ENCODE results near the gene FAM83E.
"Not testable (repeated sequence)": the region's sequence is repeated elsewhere in the genome, so short reads cannot be mapped to it uniquely, and the experiment has no call there.

FAM83E gene

DNA sequence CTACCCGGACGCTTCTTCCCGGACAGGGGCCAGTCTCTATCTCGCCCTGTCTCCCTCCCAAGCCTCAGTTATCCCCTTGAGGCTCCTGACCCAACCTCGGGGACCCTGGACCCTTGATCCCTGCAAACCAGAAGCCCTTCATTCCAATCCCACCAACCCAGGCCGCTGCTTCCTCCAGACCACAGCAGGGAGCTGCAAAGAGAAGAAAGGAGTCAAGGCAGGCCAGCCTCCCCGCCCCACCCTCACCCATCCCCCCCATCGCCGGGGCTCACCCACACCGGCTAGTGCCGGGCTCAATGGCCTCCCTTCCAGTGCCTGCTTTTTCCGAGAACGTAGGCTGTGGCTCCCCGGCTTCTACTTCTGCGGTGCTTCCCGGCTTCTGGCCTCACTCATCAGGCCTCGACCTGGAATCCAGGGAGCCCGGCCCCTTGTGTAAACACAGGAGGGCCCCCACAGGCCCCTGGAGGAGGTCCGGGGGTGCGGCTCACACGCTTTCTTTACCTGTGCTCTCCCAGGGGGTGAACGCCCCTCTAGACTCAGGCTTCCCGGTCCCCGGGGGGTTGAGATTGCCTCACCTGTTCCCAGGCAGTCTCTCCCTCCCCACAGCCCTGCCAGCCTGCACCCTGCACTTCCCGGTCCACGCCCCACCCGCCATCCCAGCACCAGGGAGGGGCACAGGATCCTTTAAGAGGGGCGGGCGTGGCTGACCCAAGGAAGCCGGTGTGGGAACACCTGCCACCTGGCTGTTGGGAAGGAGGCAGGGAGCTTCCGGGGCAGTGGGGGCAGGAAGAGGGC lies at the start of gene FAM83E:
TSS of gene FAM83E (minus strand) at position 641 of the 795 bp plus-strand sequence. CDS start 1,704 bp downstream, outside the sequence.
- no peak for DNase-seq

DNA sequence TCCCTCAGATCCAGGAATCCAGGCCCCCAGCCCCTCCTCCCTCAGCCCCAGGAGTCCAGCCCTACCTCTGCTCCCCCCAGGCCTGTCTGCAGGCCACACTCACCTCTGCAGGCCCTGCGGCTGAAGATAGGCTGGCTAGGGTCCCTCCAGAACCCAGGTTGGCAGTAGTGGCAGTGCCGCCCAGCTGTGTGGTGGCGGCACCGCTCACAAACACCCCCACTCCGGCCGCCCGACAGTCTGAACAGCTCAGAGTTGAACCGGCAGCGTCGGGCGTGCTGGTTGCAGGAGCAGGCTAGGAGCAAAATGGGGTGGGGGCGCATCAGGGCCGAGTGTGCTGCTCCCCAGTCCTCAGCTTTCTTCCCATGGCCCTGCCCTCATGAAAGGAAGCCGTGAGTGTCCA lies 49.6 kb upstream of the FAM83E start:
- DNase-seq: no peak

DNA sequence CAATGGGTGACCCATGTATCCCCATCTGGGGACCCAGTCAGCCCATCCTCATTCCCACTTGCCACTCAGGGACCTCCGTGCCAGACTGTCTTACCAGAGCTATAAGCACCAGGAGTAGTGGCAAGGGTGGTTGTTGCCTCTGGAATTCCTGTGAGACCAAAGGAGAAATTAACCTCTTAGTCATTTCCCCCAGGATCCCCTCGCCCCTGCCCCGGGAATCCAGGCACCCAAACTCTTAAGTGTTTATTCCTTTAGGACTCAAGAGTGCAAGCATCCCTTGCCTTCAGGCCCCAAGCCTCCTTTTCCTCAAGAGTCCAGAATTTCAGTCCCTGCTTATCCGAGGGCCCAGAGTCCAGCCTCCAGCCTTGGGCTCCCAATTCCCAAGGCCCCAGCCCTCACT lies 48.8 kb upstream of the FAM83E start:
- DNase-seq: no peak

DNA sequence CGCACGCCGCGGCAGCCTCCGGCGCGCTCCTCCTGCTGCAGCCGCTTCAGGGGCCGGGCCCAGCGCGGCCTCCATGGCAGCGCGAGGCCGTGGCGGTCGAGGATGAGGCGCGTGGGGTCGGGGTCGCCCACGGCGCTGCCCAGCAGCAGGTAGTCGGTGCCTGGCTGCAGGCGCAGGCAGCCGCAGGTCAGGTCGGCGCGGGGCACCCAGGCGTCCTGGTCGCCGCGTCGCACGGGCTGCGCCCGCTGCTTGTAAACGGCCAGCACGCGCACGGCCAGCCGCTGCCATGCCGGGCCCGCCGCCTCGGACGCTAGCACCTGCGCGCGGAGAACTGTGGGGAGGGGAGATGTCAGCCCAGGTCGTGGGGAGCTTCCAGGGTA lies 46.8 kb upstream of the FAM83E start:
- no peak for DNase-seq

DNA sequence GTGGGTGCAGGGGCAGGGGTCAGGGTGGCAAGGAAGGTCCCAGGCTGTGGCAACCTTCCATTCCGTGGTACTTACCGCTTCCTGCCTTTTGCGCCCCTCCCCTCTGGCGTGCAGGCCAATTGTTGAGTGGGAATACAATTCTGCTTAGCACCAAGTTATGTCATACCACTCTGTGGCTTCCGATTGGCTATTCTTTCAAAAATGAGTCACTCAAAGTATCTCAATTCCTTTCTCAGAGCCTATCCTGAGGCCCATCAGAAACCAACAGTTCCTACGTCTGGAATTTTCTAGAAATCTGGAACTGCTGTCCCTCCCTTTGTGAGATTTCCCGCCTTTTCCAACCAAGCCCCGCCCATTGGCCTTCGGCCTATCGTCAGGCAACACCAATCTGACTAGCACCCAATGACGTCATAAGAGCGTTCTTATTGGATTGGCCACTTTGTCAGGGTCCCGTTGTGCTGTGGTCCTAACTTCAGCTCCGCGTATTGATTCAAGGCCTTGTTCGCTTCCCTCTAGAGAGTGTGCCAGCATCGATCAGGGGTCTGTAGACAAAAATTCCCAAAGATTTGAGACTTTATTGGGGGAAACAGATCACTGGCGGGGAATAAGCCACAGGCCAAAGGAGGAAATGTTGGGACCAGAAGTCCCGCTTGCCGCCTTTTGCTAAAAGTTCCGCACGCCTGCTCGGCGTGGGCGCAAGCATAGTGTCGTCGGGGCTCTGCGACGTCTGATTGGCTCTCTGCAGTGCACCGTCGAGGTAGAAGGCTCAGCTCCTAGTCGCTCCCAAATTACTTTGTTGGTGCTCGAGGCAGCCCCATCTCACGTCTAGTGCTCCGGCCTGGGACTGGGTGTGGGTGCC lies 46.2 kb upstream of the FAM83E start:
- peak; percentile 80 for DNase-seq

DNA sequence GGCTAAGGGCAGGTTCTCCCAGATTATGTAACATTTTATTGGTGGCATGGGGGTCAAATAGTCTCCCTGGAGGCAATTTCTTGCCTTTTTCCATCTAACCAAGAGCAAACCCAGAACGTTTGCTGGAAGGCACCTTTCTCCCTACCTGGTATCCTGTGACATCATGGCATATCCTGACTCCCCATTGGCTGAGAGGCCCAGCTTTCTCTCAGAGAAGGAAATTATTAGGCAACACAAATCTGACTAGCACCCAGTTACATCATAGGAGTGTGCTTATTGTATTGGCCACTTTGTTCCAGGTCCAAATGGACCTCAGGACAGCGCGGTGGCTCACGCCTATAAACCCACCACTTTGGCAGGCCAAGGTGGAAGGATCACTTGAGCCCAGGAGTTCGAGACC lies 44.9 kb upstream of the FAM83E start:
- no peak for DNase-seq

DNA sequence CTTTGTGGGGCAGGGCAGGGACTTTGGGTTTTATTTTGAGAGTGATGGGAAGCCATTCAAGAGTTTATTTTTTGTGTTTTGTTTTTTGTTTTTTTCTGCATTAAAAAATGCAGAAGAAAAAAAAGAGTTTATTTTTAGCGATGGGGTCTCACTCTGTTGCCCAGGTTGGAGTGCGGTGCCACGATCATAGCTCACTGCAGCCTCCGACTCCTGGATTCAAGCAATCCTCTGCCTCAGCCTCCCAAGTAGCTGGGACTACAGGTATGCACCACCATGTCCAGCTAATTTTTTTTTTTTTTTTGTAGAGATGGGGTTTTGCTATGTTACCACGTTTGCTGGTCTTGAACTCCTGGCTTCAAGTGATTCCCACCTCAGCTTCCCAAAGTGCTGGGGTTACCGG lies 43.6 kb upstream of the FAM83E start:
- DNase-seq: no peak

DNA sequence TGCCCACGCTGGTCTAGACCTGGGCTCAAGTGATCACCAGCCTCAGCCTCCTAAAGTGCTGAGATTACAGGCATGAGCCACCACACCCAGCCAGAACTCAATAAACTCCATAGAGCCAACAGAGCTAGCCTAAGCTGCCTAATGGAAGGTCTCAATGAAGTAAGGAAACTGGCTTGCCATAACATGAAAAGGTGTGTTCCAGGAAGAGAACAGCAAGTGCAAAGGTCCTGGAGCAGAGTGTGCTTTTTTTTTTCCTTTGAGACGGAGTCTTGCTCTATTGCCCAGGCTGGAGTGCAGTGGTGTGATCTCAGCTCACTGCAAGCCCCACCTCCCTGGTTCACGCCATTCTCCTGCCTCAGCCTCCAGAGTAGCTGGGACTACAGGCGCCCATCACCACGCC lies 43.0 kb upstream of the FAM83E start:
- not testable (repeated sequence) for DNase-seq

DNA sequence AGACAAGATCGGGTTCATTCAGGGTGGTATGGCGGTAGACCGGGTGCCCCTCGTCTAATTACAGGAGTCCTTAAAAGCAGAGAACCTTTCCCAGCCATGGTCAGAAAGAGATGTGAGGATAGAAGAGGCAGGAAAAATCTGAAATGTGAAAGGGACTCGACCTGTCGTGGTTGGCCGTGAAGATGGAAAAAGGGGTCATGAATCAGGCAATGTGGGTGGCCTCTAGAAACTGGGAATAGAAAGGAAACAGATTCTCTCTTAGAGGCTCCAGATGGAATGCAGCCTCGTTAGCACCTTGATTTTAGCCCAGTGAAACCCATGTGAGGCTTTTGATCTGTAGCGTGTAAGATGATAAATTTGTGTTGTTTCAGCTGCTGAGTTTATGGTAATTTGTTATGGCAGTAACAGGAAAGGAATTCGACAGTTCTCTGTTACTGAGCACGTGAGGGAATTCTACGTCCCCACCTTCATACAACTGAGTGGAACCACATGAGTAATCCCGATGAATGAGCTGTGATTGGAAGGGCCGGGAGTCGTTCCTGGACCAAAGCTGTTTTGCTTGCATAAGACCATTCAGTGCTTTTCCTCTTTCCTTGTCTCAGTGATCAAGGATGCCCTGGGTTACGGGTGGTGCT lies 42.1 kb upstream of the FAM83E start:
- DNase-seq: no peak

DNA sequence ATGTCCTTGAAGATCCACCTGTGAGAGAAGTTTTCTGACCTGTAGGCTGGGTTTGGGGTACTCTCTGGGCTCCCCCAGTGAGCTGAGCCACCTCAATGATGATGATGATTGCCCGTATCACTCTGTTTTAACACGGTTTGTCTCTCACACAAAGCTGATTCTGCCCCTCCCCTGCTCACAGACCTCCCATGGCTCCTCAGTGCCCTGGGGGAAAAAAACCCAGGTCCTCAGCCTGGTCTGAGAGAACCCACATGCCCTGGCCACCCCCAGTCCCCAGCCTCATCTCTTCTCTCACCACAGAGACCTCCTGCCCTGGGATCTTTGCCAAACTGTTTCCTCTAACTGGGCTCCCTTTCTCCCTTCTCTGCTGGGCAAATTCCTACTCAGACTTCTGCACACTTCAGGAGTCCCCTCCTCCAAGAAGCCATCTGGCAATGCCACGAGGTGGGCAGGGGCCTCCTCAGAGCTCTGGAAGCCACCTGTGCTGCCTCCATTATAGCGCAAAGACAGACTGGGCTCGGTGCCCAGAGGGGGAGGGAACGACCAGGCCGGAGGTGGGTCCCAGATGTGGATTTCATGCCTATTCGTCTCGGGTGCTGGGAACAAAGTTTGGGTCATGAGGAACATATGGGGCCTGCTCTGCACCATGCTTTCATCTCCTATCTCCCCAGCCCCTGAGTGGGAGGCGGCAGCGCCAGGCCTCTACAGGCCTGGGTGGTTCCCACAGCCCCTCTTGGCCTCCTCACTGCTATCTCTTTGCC lies 39.6 kb upstream of the FAM83E start:
- DNase-seq: no peak

DNA sequence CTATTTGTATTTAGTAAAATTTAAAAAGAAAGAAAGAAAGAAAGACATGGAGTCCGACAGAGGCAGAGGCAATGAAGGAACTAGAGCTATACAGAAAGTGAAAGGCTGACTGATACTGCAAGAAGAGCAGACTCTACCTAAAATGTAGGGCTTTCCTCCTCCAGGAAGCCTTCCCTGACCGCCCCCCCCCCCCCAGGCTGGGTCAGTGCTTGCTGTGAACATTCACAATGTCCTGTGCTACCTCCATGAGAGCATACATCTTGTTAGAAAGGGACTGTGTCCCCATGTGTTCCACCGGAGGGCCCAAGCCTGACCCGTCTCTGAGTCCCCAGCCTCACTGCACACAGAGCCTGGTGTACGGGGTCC lies 36.8 kb upstream of the FAM83E start:
- DNase-seq: no peak

DNA sequence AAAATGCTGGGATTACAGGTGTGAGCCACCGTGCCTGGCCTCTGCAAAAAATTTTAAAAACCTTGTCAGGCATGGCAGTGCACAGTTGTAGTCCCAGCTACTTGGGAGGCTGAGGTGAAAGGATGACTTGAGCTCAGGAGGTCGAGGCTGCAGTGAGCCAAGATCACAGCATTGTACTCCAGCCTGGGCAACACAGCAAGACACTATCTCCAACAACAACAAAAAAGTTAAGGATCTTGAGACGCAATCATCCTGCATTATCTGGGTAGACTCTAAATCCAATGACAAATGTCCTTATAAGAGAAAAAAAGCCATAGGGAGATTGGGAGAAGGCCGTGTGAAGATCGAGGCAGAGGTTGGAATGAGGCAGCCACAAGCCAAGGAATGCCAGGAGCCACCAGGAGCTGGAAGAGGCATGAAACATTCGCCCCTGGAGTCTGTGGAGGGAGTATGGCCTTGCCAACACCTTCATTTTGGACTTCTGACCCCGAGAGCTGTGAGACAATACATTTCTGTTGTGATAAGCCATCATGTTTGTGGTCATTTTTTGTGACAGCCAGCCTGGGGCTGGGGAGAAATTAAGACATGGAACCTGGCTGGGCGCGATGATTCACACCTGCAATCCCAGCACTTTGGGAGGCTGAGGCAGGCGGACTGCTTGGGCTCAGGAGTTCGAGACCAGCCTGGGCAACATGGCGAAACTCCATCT lies 36.3 kb upstream of the FAM83E start:
- no peak for DNase-seq

DNA sequence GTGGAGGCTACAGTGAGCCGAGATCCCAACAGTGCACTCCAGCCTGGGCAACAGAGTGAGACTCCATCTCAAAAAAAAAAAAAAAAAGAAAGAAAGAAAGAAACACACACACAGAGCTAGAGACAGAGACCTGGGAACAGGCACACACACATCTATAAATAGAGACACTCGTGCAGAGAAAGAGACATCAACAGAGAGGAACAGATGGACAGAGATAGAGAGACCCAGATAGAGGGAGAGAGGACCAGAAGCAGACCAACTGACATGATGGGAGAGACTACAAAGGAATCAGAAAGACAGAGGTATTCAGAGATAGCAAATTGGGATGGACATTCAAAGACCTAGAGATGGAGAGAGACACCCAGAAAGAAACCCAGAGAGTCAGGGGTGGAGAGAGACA lies 33.3 kb upstream of the FAM83E start:
- no peak for DNase-seq

DNA sequence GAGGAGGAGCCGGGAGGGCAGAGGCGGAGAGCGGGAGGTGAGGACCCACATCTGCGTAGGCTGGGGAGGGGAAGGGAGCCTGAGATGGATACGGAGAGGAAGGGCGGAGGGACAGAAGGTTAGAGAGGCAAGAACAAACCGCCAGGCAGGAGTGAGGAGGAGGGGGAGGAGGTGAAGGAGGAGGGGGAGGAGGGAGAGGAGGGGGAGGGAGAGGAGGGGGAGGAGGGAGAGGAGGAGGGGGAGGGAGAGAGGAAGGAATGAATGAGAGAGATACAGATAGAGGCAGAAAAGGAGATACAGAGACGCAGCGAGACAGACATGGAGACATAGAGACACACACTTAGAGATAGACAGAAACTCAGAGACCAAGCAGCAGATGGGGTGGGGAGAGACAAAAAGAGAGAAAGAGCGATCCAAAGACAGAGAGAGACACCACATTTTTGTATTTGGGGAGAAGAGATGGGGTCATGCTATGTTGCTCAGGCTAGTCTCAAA lies 31.9 kb upstream of the FAM83E start:
- no peak for DNase-seq

DNA sequence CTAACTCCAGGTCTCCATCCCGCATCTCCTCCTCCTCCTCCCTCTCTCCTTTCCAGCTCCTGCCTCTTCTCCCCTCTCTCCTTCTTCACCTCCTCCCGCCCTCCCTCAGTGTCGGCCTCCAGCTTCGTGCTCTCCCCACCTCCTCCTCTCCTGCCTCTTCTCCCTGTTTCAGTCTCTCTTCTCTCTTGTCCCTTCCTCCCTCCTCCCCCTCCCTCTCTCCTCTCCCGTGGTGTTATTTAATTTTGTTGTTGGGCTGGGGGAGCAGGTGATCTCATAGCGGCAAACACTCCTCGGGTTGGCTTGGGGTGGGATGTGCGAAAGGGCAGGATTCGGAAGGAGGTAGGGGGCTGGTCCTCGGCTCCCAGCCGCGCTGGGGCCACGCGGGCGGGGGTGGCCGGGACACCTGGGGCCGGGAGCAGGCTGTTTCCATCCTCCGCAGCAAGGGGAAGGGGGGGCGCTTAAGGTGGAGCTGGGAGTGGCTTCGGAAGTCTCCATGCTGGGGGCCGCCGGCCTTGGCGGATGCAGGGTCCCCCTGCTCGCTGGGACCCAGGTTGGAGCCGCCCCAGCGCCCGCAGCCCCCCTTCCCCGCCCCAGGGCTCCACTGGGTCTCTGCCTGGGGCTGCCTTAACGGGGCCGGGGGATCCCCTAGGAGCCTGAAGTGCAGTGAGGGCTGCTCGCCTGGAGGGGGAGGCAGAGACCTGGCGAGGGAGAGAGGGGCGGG lies 31.3 kb upstream of the FAM83E start, which contains the start of gene CA11:
TSS of gene CA11 (minus strand) at position 187 of the 721 bp plus-strand sequence. CDS start 555 bp downstream, outside the sequence.
- peak; percentile 74 for DNase-seq

DNA sequence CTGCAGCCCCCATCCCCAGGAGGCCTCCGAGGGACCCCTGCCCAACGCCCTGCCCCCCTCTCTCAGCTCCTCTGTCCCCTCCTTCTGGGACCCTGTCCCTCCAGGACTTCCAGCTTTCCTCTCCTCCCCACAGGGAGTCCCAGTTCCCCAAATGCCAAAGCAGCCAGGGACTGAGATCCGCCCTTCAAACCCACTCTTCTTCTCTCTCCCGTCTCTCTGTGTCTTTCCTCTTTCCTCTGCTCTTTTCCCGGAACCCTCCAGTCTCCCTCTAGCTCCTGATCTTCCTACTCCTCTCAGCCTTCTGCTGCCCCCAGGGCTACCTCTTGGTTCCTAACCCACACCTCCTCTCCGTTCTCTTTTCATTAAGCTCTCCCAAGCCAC lies 30.7 kb upstream of the FAM83E start:
- no peak for DNase-seq

DNA sequence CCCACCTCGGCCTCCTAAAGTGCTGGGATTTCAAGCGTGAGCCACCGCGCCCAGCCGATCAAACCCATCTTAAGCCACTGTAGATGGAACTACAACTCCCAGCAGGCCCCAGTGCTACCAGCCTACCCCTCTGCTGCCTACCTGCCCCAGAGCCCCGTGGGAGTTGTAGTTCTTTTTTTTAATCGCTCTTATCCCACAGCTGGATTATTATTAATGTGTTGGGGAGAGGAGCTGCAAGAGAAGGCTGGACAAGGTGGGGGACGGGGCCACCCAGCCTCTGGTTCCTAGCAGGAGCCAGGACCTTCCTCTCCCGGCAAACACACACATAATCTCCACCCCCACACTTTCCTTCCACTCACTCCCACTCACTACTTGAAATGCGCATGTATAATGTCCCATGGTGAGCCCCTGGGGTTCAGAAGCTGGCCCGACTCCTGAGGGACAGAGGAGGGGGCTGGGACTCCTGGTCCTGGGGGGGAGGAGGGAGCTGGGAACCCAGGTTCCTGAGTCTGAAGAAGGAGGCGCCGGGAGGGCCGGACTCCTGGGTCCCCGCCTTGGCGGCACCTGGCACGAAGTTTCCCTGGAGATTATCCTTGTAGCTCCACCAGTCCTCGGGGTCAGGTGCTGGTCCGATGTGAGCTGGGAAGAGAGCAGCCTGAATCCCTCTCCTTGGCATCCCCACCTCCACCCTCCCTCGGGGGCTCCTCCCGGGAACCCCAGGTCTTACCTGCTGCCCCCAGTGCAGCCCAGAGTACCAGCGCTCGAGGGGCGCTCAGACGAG lies 30.2 kb upstream of the FAM83E start:
- DNase-seq: peak; percentile 38

DNA sequence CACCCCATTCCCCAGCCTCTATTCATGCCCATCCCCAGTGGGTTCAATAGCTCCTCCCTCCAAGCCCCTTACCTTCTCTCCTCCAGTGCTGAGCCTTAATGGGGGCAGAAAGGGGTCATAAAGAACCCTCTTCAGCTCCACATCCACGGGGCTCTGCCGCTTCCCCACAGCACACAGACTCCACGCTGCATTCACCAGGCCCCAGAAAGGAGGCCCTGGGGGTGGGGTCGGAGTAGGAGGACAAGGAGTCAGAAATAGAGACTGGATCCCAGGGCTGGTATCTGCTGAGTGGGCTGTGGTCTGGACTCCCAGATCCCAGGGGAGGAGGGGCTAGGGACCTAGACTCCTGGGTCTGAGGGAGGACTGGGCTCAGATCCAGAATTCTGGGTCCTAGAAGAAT lies 29.5 kb upstream of the FAM83E start:
- no peak for DNase-seq

DNA sequence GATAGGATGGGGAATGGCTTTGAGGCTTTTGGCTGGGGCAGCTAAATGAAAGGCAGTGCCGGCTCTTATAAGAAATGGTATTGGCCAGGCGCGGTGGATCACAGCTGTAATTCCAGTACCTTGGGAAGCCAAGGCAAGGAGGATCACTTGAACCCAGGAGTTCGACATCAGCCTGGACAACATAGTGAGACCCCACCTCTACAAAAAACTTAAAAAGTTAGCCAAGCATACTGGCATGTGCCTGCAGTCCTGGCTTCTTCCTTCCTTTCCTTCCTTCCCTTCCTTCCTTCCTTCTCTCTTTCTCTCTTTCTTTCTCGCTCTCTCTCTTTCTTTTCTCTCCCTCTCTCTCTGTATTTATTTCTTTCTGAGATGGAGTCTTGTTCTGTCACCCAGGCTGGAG lies 28.0 kb upstream of the FAM83E start:
- no peak for DNase-seq

DNA sequence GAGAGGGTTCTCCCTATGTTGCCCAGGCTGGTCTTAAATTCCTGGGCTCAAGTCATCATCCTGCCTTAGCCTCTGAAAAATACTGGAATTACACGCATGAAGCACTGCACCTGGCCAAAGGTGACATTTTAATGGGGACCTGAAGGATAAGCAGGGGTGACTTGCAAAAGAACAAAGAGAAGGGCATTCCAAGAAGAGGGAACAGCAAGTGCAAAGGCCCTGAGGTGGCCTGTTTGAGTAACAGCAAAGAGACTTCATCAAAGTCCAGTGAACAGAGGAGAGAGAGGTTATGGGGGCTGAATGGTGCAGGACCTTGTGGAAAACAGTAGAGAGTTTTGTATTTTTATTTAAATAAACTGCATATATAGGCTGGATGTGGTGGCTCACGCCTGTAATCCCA lies 27.0 kb upstream of the FAM83E start:
- no peak for DNase-seq

All from NCI-H1092 (cell line).